Measurements from ENCODE around the gene PIK3CG.

The PIK3CG gene

GRCh38 chr7:106865130-106866041, at the start of gene PIK3CG:
Gene PIK3CG (plus strand): TSS chr7:106865282. CDS start chr7:106867562, 2,280 bp downstream.
- no peak for ATAC-seq
- TF ChIP-seq, protein P1, sequence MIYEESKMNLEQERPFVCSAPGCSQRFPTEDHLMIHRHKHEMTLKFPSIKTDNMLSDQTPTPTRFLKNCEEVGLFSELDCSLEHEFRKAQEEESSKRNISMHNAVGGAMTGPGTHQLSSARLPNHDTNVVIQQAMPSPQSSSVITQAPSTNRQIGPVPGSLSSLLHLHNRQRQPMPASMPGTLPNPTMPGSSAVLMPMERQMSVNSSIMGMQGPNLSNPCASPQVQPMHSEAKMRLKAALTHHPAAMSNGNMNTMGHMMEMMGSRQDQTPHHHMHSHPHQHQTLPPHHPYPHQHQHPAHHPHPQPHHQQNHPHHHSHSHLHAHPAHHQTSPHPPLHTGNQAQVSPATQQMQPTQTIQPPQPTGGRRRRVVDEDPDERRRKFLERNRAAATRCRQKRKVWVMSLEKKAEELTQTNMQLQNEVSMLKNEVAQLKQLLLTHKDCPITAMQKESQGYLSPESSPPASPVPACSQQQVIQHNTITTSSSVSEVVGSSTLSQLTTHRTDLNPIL (CRISPR knock-in tag; IDR thresholded peaks at IDR 0.05; ENCODE audit: low read depth), result no peak
- no peak for TF ChIP-seq ZFP3 (CRISPR knock-in tag; IDR thresholded peaks at IDR 0.05)
- no peak for TF ChIP-seq ISL1 (CRISPR knock-in tag; IDR thresholded peaks at IDR 0.05)
- TF ChIP-seq PATZ1 (CRISPR knock-in tag; IDR thresholded peaks at IDR 0.05; ENCODE audit: borderline replicate concordance), result no peak
- no peak for TF ChIP-seq OSR1 (CRISPR knock-in tag; IDR thresholded peaks at IDR 0.05)
- TF ChIP-seq, protein P2, sequence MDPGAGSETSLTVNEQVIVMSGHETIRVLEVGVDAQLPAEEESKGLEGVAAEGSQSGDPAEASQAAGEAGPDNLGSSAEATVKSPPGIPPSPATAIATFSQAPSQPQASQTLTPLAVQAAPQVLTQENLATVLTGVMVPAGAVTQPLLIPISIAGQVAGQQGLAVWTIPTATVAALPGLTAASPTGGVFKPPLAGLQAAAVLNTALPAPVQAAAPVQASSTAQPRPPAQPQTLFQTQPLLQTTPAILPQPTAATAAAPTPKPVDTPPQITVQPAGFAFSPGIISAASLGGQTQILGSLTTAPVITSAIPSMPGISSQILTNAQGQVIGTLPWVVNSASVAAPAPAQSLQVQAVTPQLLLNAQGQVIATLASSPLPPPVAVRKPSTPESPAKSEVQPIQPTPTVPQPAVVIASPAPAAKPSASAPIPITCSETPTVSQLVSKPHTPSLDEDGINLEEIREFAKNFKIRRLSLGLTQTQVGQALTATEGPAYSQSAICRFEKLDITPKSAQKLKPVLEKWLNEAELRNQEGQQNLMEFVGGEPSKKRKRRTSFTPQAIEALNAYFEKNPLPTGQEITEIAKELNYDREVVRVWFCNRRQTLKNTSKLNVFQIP (CRISPR knock-in tag; IDR thresholded peaks at IDR 0.05; ENCODE audit: borderline replicate concordance, low read depth), result no peak
- TF ChIP-seq PPARA (CRISPR knock-in tag; IDR thresholded peaks at IDR 0.05; ENCODE audit: borderline replicate concordance), result no peak
- TF ChIP-seq, protein P3, sequence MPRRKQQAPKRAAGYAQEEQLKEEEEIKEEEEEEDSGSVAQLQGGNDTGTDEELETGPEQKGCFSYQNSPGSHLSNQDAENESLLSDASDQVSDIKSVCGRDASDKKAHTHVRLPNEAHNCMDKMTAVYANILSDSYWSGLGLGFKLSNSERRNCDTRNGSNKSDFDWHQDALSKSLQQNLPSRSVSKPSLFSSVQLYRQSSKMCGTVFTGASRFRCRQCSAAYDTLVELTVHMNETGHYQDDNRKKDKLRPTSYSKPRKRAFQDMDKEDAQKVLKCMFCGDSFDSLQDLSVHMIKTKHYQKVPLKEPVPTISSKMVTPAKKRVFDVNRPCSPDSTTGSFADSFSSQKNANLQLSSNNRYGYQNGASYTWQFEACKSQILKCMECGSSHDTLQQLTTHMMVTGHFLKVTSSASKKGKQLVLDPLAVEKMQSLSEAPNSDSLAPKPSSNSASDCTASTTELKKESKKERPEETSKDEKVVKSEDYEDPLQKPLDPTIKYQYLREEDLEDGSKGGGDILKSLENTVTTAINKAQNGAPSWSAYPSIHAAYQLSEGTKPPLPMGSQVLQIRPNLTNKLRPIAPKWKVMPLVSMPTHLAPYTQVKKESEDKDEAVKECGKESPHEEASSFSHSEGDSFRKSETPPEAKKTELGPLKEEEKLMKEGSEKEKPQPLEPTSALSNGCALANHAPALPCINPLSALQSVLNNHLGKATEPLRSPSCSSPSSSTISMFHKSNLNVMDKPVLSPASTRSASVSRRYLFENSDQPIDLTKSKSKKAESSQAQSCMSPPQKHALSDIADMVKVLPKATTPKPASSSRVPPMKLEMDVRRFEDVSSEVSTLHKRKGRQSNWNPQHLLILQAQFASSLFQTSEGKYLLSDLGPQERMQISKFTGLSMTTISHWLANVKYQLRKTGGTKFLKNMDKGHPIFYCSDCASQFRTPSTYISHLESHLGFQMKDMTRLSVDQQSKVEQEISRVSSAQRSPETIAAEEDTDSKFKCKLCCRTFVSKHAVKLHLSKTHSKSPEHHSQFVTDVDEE (CRISPR knock-in tag; IDR thresholded peaks at IDR 0.05), result no peak
- TF ChIP-seq ZNF70 (CRISPR knock-in tag; IDR thresholded peaks at IDR 0.05), result no peak

GRCh38 chr7:106817098-106817497, 48.0 kb upstream of the PIK3CG start:
- TF ChIP-seq ARNTL (CRISPR knock-in tag; IDR thresholded peaks at IDR 0.05; ENCODE audit: borderline replicate concordance, low read depth), result no peak
- TF ChIP-seq, protein P2 (CRISPR knock-in tag; IDR thresholded peaks at IDR 0.05; ENCODE audit: borderline replicate concordance, low read depth), result no peak
- TF ChIP-seq ZNF8 (CRISPR knock-in tag; IDR thresholded peaks at IDR 0.05), result no peak
- no peak for TF ChIP-seq GLIS3 (CRISPR knock-in tag; IDR thresholded peaks at IDR 0.05)
- TF ChIP-seq PPARA (CRISPR knock-in tag; IDR thresholded peaks at IDR 0.05; ENCODE audit: borderline replicate concordance), result no peak
- no peak for TF ChIP-seq OSR1 (CRISPR knock-in tag; IDR thresholded peaks at IDR 0.05)
- TF ChIP-seq CSRNP3 (CRISPR knock-in tag; IDR thresholded peaks at IDR 0.05), result no peak
- no peak for TF ChIP-seq ZNF70 (CRISPR knock-in tag; IDR thresholded peaks at IDR 0.05)
- no peak for TF ChIP-seq ESRRG (CRISPR knock-in tag; IDR thresholded peaks at IDR 0.05)
- no peak for ATAC-seq

DNA sequence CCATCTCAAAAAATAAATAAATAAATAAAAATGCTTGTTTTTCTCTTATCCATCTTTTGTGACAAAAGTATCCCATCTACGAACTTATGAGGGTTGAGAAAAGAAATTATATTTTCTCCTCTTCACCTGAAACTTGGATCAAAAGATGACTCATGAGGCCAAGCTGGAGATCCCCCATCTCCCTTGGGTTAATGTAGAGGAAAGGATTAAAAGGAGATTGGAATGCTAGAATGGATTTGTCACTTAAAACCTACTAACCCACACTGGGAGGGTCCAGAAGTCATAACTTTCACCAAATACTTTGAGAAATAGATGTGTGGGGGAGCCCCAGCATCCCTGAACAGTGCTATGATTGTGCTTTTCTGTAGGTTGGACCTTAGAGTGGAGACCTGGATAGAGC, 46.3 kb upstream of the PIK3CG start:
- no peak for ATAC-seq
- no peak for TF ChIP-seq ZFP3 (CRISPR knock-in tag; IDR thresholded peaks at IDR 0.05)
- TF ChIP-seq TOX (CRISPR knock-in tag; IDR thresholded peaks at IDR 0.05; ENCODE audit: borderline replicate concordance), result no peak
- TF ChIP-seq, protein P3 (CRISPR knock-in tag; IDR thresholded peaks at IDR 0.05), result no peak
- TF ChIP-seq ZC3H10 (CRISPR knock-in tag; IDR thresholded peaks at IDR 0.05), result no peak
- TF ChIP-seq ARNTL (CRISPR knock-in tag; IDR thresholded peaks at IDR 0.05; ENCODE audit: borderline replicate concordance, low read depth), result no peak
- no peak for TF ChIP-seq OSR1 (CRISPR knock-in tag; IDR thresholded peaks at IDR 0.05)
- TF ChIP-seq ZFP30 (CRISPR knock-in tag; IDR thresholded peaks at IDR 0.05), result no peak
- no peak for TF ChIP-seq ISL1 (CRISPR knock-in tag; IDR thresholded peaks at IDR 0.05)
